ENCODE data around the gene IGSF9.

Gene IGSF9

GRCh38 chr1:159945483-159946241 is at the start of gene IGSF9:
TSS of gene IGSF9 (minus strand) at chr1:159945613. CDS start at chr1:159943454, 2,159 bp downstream.
- DNase-seq, result peak in 51 of 58 donors; percentile 22 to 80 (median 54)

GRCh38 chr1:159994896-159995295 is 49.5 kb upstream of the IGSF9 start:
- DNase-seq, result no peak

- peak in 1 of 58 donors; percentile 5 for DNase-seq
Observed at GRCh38 chr1:159993911-159994310, 48.5 kb upstream of the IGSF9 start.

- DNase-seq, result no peak
Observed at GRCh38 chr1:159992161-159992560, 46.7 kb upstream of the IGSF9 start.

GRCh38 chr1:159991513-159991912 is 46.1 kb upstream of the IGSF9 start:
- no peak for DNase-seq

GRCh38 chr1:159990005-159990404 is 44.6 kb upstream of the IGSF9 start:
- DNase-seq, result no peak

GRCh38 chr1:159989581-159989980 is 44.2 kb upstream of the IGSF9 start:
- DNase-seq, result no peak

- DNase-seq, result no peak
Observed at GRCh38 chr1:159988006-159988405, 42.6 kb upstream of the IGSF9 start.

GRCh38 chr1:159987186-159987585 is 41.8 kb upstream of the IGSF9 start:
- DNase-seq, result no peak

GRCh38 chr1:159986531-159986930 is 41.1 kb upstream of the IGSF9 start:
- DNase-seq, result no peak

GRCh38 chr1:159986093-159986492 is 40.7 kb upstream of the IGSF9 start:
- DNase-seq, result no peak

- DNase-seq, result no peak
Observed at GRCh38 chr1:159985473-159985872, 40.1 kb upstream of the IGSF9 start.

- no peak for DNase-seq
Observed at GRCh38 chr1:159983681-159984080, 38.3 kb upstream of the IGSF9 start.

GRCh38 chr1:159982280-159982679 is 36.9 kb upstream of the IGSF9 start:
- no peak for DNase-seq

- DNase-seq, result no peak
Observed at GRCh38 chr1:159981351-159982055, 36.1 kb upstream of the IGSF9 start.

- no peak for DNase-seq
Observed at GRCh38 chr1:159980786-159981185, 35.4 kb upstream of the IGSF9 start.

GRCh38 chr1:159980076-159980475 is 34.7 kb upstream of the IGSF9 start:
- no peak for DNase-seq

- DNase-seq, result no peak
Observed at GRCh38 chr1:159979257-159979656, 33.8 kb upstream of the IGSF9 start.

- DNase-seq, result no peak
Observed at GRCh38 chr1:159978107-159978398, 32.6 kb upstream of the IGSF9 start.

- no peak for DNase-seq
Observed at GRCh38 chr1:159977364-159978106, 32.1 kb upstream of the IGSF9 start.

GRCh38 chr1:159974350-159974965 is 29.0 kb upstream of the IGSF9 start:
- DNase-seq, result no peak
